Measurements from ENCODE around the gene CSNK1A1.

Gene CSNK1A1

DNA sequence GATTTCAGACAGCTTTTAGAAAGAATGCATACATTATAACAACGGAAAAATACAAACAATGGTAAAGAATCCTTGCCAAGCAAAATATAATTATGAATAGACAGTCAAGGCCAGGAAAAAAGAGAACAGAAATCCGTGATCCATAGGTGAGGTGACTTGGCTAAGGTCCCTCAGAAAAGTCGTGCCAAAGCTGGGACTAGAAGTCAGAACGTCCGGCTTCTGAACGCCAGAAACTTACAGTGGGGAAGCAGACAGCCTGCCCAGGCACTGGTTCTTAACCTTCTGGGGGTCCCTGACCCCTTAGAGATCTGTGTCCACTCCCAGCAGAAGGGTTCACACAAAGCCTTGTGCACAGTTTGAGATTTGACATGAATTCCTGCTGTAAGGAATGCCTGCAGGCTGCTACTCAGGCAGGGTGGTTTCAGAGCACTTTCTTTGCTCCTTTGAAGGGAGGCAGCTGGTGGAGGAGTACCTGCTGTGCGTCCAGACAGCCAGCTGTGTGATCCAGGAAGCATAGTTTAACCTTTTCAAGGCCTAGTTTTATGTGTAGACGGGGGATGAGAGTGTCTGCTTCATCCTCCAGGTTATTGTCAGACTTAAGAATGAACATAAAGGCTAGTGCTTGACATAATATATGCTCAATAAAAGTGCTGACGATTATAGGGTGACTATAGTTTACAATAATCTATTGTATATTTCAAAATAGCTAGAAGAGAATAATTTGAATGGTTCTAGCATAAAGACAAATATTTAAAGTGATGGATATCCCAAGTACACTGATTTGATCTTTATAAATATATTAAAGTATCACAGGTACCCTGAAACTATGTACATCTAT, 30.9 kb upstream of the CSNK1A1 start:
- DNase-seq (ENCODE audit: extremely low read depth, low read depth) = no peak
- TF ChIP-seq CTCF (IDR thresholded peaks at IDR 0.05; ENCODE audit: low read depth, low read length) = no peak

DNA sequence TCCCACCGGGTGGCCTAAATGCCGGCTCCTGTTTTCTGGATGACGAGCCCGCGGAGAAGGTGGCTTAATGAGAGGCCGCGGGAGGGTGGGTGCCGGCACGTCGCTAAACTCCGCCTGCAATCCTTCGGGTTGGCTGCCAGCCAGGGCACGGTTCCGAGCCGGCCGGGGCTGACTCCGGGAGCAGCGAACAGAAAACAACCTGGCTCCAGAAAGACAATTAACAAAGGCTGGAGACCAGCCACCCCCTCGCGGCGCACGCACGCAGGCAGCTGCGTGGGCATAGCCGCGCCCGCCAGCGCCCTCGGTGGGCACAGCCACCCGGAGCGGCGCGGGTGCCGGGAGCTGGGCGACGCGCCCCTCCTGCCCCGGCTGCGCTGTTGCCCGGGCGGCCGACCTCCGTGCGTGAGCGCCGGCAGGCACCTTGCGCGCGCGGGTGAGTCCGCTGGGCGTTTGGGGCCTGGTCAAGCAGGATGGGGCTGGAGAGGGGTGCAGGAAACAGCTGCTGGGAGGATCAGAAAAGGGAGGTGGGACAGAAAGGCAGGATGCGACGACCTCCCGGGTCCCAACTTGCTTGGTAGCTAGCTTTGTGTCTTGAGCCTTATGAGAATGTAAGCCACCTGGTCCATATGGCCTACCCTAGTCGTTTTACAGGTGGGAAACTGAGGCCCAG, 30.1 kb upstream of the CSNK1A1 start, which contains the start of gene ARHGEF37:
ARHGEF37 (plus strand) TSS at position 307 of the 670 bp plus-strand sequence. CDS start 16,272 bp downstream, outside the sequence.
- no peak for DNase-seq (ENCODE audit: extremely low read depth, low read depth)
- TF ChIP-seq CTCF (IDR thresholded peaks at IDR 0.05; ENCODE audit: low read depth, low read length) = no peak

DNA sequence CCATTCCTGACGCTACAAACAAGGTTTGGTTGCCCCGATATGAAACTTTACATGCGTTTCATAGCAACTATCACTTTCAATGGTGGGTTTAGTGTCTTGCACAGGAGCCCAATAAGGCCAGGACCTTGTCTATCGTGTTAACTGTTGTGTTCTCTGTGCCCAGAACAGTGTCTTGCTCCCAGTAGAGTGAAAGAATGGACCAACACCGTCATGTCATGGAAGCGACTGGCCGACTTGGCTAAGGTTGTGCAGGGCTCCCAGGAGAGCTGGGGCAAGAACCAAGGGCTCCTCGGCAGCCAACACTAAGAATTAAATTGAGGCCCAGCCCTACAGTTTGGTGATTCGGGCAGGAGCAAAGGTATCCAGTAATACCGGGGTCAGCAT, 29.6 kb upstream of the CSNK1A1 start:
- DNase-seq (ENCODE audit: extremely low read depth, low read depth) = no peak
- TF ChIP-seq CTCF (IDR thresholded peaks at IDR 0.05; ENCODE audit: low read depth, low read length) = no peak

GRCh38 chr5:149578896-149579295, 27.7 kb upstream of the CSNK1A1 start:
- no peak for TF ChIP-seq CTCF (IDR thresholded peaks at IDR 0.05; ENCODE audit: low read depth, low read length)
- no peak for DNase-seq (ENCODE audit: extremely low read depth, low read depth)

DNA sequence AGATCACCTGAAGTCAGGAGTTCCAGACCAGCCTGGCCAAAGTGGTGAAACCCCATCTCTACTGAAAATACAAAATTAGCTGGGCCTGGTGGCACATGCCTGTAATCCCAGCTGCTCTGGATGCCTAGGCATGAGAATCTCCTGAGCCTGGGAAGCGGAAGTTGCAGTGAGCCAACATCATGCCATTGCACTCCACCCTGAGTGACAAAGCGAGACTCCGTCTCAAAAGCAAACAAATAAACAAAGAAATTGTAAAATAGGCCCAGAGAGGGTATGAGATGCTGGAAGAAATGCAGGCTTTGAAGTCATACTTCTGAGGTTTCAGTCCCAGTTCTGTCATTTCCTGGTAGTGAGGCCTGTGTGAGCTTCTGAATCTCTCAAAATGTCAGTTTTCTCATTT, 24.8 kb upstream of the CSNK1A1 start:
- no peak for DNase-seq (ENCODE audit: extremely low read depth, low read depth)
- no peak for TF ChIP-seq CTCF (IDR thresholded peaks at IDR 0.05; ENCODE audit: low read depth, low read length)

DNA sequence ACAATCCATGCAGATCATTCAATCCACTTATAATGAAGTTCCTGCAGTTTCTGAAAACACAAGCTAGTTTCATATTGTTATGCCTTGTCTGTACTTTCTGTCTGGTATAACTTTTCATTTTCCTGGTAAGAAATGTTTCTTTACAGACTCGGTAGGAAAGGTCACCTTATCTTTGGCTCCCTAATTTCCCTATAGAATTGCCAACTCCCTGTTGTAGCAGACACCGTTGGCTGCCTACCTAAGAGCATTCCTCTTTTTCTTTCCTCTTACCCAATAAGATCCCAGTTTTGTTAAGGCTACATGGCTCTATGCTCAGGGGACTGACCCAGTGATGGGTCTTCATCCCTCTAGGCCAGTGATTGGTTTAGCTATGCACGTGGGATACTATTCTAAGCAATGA, 23.9 kb upstream of the CSNK1A1 start:
- DNase-seq (ENCODE audit: extremely low read depth, low read depth) = no peak

More for the DNA sequence above, 23.9 kb upstream of the CSNK1A1 start:
- no peak for TF ChIP-seq CTCF (IDR thresholded peaks at IDR 0.05; ENCODE audit: low read depth, low read length)
